Endothelial cell of umbilical vein (primary cell): ENCODE results near the gene ABCB9. TPM values are rescaled to one million over a fixed set of nuclear protein-coding genes. Genes with fewer than 3 reads are reported as not detected.

Experiments used
- BruUV-seq: library from RNA; stranded (reverse); fragments of 400-500 nt; replicated peaks from 2 replicates; lab custom pipeline; 2021; lab: Mats Ljungman, UMichigan
- CTCF ChIA-PET: fragments of 300-600, 350-600 bp; sonication (Branson Sonifier 250); formaldehyde crosslinking; loops from one replicate; lab custom pipeline; 2021; ENCODE audit warnings: antibody characterized with exemption, inconsistent platforms; lab: Charles Lee
- POLR2A ChIA-PET: fragments of 300-600, 350-600 bp; sonication (Branson Sonifier 250); formaldehyde crosslinking; loops from one replicate; lab custom pipeline; 2021; ENCODE audit warnings: antibody characterized with exemption, inconsistent platforms; lab: Charles Lee
- DNase-seq: peaks from one replicate; pipeline ENCODE4 v3.0.0-alpha.2; 2011; ENCODE audit warnings: low read depth, low spot score
- FAIRE-seq: peaks from 2 replicates; lab custom pipeline; 2011; peaks lifted over from hg19 to GRCh38; lab: Jason Lieb, UNC
- H2AFZ ChIP-seq: 2 replicates; pipeline ENCODE4 v1.6.0; 2012; ENCODE audit warnings: low read depth, low read length, control low read depth, inconsistent platforms
- H3K27ac ChIP-seq: 2 replicates; pipeline ENCODE4 v1.5.1; 2011; ENCODE audit warnings: low read depth, mild to moderate bottlenecking, control low read depth, low read length, moderate library complexity; ENCODE audit not compliant: insufficient read depth
- H3K27me3 ChIP-seq, 2 experiments: 2 replicates each; pipeline versions ENCODE4 v1.6.0 to v1.6.1; 2011; ENCODE audit warnings: low read length in 2 of 2, mixed read lengths in 1 of 2; ENCODE audit not compliant: control insufficient read depth in 2 of 2, insufficient read depth in 2 of 2
- H3K36me3 ChIP-seq, 2 experiments: 2 replicates in 1 of 2; 3 replicates in 1 of 2; pipeline ENCODE4 v1.5.1; 2011; ENCODE audit warnings: low read length in 2 of 2, mild to moderate bottlenecking in 1 of 2, moderate library complexity in 1 of 2; ENCODE audit not compliant: control insufficient read depth in 2 of 2, insufficient read depth in 2 of 2; ENCODE audit errors: extremely low read depth in 1 of 2
- H3K4me1 ChIP-seq: 3 replicates; pipeline ENCODE4 v1.5.1; 2011; ENCODE audit warnings: mild to moderate bottlenecking, low read length; ENCODE audit not compliant: control insufficient read depth, insufficient read depth; ENCODE audit errors: extremely low read depth
- H3K4me2 ChIP-seq: 2 replicates; pipeline ENCODE4 v1.6.1; 2011; ENCODE audit warnings: low read length, control low read depth, mixed read lengths; ENCODE audit not compliant: insufficient read depth
- H3K4me3 ChIP-seq, 3 experiments: fragments of 200-600 bp in 1 of 3; sonication (generic), shearing (Covaris generic) in 1 of 3; replicated peaks in 1 of 3; 2 replicates each; pipeline ENCODE4 v1.5.1; 2011 to 2016; ENCODE audit warnings: control low read depth in 3 of 3, low read length in 3 of 3, mild to moderate bottlenecking in 2 of 3, inconsistent platforms in 1 of 3, low read depth in 1 of 3, moderate library complexity in 1 of 3; ENCODE audit not compliant: insufficient read depth in 1 of 3
- H3K79me2 ChIP-seq: 2 replicates; pipeline ENCODE4 v1.6.0; 2012; ENCODE audit warnings: low read length, inconsistent platforms; ENCODE audit not compliant: control insufficient read depth, insufficient read depth
- H3K9ac ChIP-seq: replicated peaks from 2 replicates; pipeline ENCODE3; 2011; ENCODE audit warnings: low read length, control low read depth; ENCODE audit not compliant: insufficient read depth; ENCODE audit errors: extremely low read depth
- H3K9me1 ChIP-seq: replicated peaks from 3 replicates; pipeline ENCODE4 v1.6.0; 2011; ENCODE audit warnings: mild to moderate bottlenecking, low read length; ENCODE audit not compliant: control insufficient read depth, insufficient read depth; ENCODE audit errors: extremely low read depth
- H3K9me3 ChIP-seq: replicated peaks from 2 replicates; pipeline ENCODE4 v1.5.1; 2012; ENCODE audit warnings: low read length, inconsistent platforms; ENCODE audit not compliant: control insufficient read depth, insufficient read depth
- H4K20me1 ChIP-seq: replicated peaks from 2 replicates; pipeline ENCODE3; 2011; ENCODE audit warnings: mild to moderate bottlenecking, low read length; ENCODE audit not compliant: control insufficient read depth, insufficient read depth; ENCODE audit errors: extremely low read depth
- EZH2 ChIP-seq: IDR thresholded peaks from 2 replicates; pipeline ENCODE4 v1.6.1; 2012; ENCODE audit warnings: borderline replicate concordance, low read depth, mild to moderate bottlenecking, moderate library complexity, low read length, inconsistent platforms; ENCODE audit not compliant: severe bottlenecking
- FOS ChIP-seq: IDR thresholded peaks from 2 replicates; pipeline ENCODE4 v1.6.1; 2011; ENCODE audit warnings: mild to moderate bottlenecking, low read length, moderate library complexity, borderline replicate concordance; ENCODE audit not compliant: insufficient read depth
- GATA2 ChIP-seq: IDR thresholded peaks from 2 replicates; pipeline ENCODE4 v1.7.0; 2011; ENCODE audit warnings: low read depth, mild to moderate bottlenecking, moderate library complexity, mixed read lengths, low read length; ENCODE audit not compliant: insufficient read length, insufficient read depth
- JUN ChIP-seq: IDR thresholded peaks from 2 replicates; pipeline ENCODE4 v1.6.1; 2011; ENCODE audit warnings: borderline replicate concordance, low read depth; ENCODE audit not compliant: insufficient read length, insufficient read depth
- MYC ChIP-seq: IDR thresholded peaks from one replicate; pipeline ENCODE4 v1.6.1; 2011; ENCODE audit warnings: mild to moderate bottlenecking, low read depth, low read length
- POLR2A ChIP-seq: IDR thresholded peaks from 2 replicates; pipeline ENCODE4 v1.6.1; 2012; ENCODE audit warnings: low read depth, mild to moderate bottlenecking, control low read depth, low read length
- POLR2AphosphoS5 ChIP-seq: IDR thresholded peaks from 2 replicates; pipeline ENCODE4 v1.6.1; 2012; ENCODE audit warnings: low read depth, mild to moderate bottlenecking, control low read depth, low read length, moderate library complexity; ENCODE audit not compliant: insufficient read depth
- dilution Hi-C: fragments of 300-500 bp; cut with MboI; formaldehyde crosslinking; loops from one replicate; pipeline ENCODE4 v1.15.0; 2019; ENCODE audit warnings: low sequenced_read_pairs; ENCODE audit not compliant: extremely low pct_ligation_motif_present
- intact Hi-C: fragments of 100-400 bp; cut with micrococcal nuclease; formaldehyde crosslinking; loops from one replicate; pipeline ENCODE4 v1.10.0; 2022
- polyA plus RNA-seq, 4 experiments: library from polyadenylated mRNA; depleted of rRNA in 3 of 4; stranded (reverse) in 3 of 4; unstranded in 1 of 4; fragments of >200 nt; gene quantifications; 2 replicates each; pipeline versions ENCODE4 v1.2.1 to v1.2.3, GENCODE V29; 2011 to 2012; ENCODE audit warnings: missing spikeins in 1 of 4
- total RNA-seq: library from RNA; stranded (reverse); gene quantifications from 2 replicates; pipeline ENCODE4 v1.2.3, GENCODE V29; 2021
- TF ChIP-seq, protein P1 (sequence below), 2 donors: IDR thresholded peaks; 1 replicate in 1 of 2; 2 replicates in 1 of 2; pipeline ENCODE4 v1.5.1; 2011; ENCODE audit warnings: low read length in 2 of 2, mild to moderate bottlenecking in 2 of 2, moderate library complexity in 2 of 2, control low read depth in 1 of 2, inconsistent platforms in 1 of 2, low read depth in 1 of 2; ENCODE audit not compliant: insufficient read depth in 1 of 2; ENCODE audit errors: extremely low read depth in 1 of 2
- TF ChIP-seq, protein P2 (sequence below): IDR thresholded peaks from 2 replicates; pipeline ENCODE4 v1.6.1; 2011; ENCODE audit not compliant: insufficient read depth, insufficient read length

The ABCB9 gene
- total and polyA plus RNA-seq, 2 donors (not counting 3 experiments of a cell fraction or from before 2014, with no cell fraction given), result 11.7 to 16.9 TPM

DNA sequence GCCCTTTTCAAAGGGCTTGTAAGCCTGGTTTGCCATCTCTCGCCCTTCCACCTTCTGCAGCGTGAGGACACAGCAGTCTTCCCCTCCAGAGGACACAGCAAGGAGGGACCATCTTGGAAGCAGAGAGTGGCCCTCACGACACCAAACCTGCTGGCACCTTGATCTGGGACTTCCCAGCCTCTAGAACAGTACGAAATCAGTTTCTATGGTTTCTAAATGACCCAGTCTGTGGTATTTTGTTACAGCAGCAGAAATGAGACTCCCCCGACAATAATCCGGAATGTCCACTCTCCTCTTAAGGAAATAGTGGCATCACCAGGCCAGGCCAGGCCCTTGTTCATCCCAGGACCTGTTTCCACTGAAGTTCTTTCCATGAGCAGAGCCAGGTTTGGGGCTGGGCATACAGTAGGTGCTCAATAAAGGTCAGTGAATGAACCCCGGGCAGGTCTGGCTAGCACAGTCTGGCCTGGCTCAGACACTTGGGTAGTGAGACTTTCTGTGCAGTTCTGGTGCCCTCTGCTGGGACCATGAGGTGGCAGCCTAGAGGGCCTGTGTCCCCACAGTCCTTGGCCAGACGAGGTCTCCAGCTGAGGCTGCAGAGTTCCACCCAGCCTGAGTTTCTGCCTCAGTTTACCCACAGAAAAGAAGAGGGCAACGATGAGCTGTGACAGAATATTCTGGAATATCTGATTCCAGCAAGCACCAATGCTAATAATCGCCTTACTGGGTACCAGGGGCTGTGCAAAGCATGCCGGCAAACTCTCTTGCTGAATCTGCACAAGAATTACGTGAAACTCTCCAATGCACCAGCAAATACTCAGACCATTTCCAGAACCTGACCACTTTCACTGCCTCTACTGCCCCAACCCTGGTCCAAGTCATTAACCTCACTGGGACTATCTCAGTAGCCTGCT is 14.0 kb downstream of the ABCB9 start:
- no peak for TF ChIP-seq FOS
- TF ChIP-seq, protein P1, sequence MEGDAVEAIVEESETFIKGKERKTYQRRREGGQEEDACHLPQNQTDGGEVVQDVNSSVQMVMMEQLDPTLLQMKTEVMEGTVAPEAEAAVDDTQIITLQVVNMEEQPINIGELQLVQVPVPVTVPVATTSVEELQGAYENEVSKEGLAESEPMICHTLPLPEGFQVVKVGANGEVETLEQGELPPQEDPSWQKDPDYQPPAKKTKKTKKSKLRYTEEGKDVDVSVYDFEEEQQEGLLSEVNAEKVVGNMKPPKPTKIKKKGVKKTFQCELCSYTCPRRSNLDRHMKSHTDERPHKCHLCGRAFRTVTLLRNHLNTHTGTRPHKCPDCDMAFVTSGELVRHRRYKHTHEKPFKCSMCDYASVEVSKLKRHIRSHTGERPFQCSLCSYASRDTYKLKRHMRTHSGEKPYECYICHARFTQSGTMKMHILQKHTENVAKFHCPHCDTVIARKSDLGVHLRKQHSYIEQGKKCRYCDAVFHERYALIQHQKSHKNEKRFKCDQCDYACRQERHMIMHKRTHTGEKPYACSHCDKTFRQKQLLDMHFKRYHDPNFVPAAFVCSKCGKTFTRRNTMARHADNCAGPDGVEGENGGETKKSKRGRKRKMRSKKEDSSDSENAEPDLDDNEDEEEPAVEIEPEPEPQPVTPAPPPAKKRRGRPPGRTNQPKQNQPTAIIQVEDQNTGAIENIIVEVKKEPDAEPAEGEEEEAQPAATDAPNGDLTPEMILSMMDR (IDR thresholded peaks at IDR 0.05; ENCODE audit: extremely low read depth in 1 of 2, insufficient read depth in 1 of 2, low read depth in 1 of 2, low read length in 2 of 2), result peak; percentile 91 to 92
- H2AFZ ChIP-seq, result no peak overlapping the region
- H3K36me3 ChIP-seq, result no peaks in the 10 kb centered on the region
- intact Hi-C loops, result loop anchor here (1.0 to 2.0 kb wide), 6 partner anchors 81 to 313 kb away; partner anchors contain the start of gene CCDC62
- H3K9ac ChIP-seq, result no peak overlapping the region
- no peaks in the 10 kb centered on the region for H3K27me3 ChIP-seq
- no peak overlapping the region for H3K4me2 ChIP-seq
- no peaks in the 10 kb centered on the region for H3K79me2 ChIP-seq
- FAIRE-seq (peak; percentile 91), DNase-seq (peak; percentile 72)
- H3K27ac ChIP-seq, result peak overlapping the region; percentile 51
- H4K20me1 ChIP-seq, result no peaks in the 10 kb centered on the region
- CTCF ChIA-PET, result interaction anchor here (0.6 to 19.1 kb wide), 20 partner anchors 28 to 315 kb away, joined by 3 to 200 read pairs (median 4); partner anchors contain the start of genes ARL6IP4 and HIP1R
- POLR2A ChIA-PET, result no interaction called here
- H3K4me3 ChIP-seq, result no peak overlapping the region
- BruUV-seq, result no TSS peak
- H3K9me3 ChIP-seq, result no peaks in the 10 kb centered on the region
- peaks cover 18% of the 10 kb centered on the region for H3K4me1 ChIP-seq
- no peaks in the 10 kb centered on the region for H3K9me1 ChIP-seq
- dilution Hi-C loops, result no loop called here

DNA sequence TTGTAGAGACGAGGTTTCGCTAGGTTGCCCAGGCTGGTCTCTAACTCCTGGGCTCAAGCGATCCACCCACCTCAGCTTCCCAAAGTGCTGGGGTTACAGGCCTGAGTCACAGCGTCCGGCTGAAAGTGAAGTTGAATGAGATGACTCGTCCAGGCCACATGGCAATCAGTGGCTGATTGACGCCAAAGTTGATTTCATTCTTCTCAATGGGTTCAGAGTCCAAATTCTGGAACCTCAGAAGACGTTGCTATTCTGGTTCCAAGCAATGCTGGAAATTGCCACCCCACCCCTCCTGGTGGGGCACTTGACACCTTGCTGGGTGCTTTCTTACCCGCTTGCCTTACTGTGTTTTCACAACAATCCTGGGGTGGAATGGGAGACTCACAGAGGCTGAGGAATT is 14.9 kb downstream of the ABCB9 start:
- BruUV-seq, result no TSS peak
- no peak overlapping the region for H3K4me2 ChIP-seq
- no peaks in the 10 kb centered on the region for H4K20me1 ChIP-seq
- CTCF ChIA-PET, result interaction anchor here (1.6 to 19.1 kb wide), 7 partner anchors 61 to 287 kb away, joined by 5 to 200 read pairs (median 16); no protein-coding TSS in a partner anchor
- no peak for TF ChIP-seq EZH2
- TF ChIP-seq, protein P1 (IDR thresholded peaks at IDR 0.05; ENCODE audit: extremely low read depth in 1 of 2, insufficient read depth in 1 of 2, low read depth in 1 of 2, low read length in 2 of 2), result no peak
- TF ChIP-seq POLR2A, result no peak
- peak; percentile 17 for TF ChIP-seq POLR2AphosphoS5
- peak; percentile 51 for TF ChIP-seq MYC
- TF ChIP-seq GATA2, result no peak
- TF ChIP-seq, protein P2, sequence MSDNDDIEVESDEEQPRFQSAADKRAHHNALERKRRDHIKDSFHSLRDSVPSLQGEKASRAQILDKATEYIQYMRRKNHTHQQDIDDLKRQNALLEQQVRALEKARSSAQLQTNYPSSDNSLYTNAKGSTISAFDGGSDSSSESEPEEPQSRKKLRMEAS, result peak; percentile 42
- TF ChIP-seq FOS, result peak; percentile 82
- TF ChIP-seq JUN, result peak; percentile 38
- H3K79me2 ChIP-seq, result no peaks in the 10 kb centered on the region
- no peaks in the 10 kb centered on the region for H3K36me3 ChIP-seq
- dilution Hi-C loops, result no loop called here
- POLR2A ChIA-PET, result no interaction called here
- no peaks in the 10 kb centered on the region for H3K27me3 ChIP-seq
- no peaks in the 10 kb centered on the region for H3K9me3 ChIP-seq
- no peak overlapping the region for H3K4me3 ChIP-seq
- H3K9ac ChIP-seq, result peak overlapping the region; percentile 25
- H2AFZ ChIP-seq, result no peak overlapping the region
- peaks cover 23% of the 10 kb centered on the region for H3K4me1 ChIP-seq
- intact Hi-C loops, result no loop called here
- H3K9me1 ChIP-seq, result no peaks in the 10 kb centered on the region
- peak overlapping the region; percentile 51 for H3K27ac ChIP-seq
- peak; percentile 94 for FAIRE-seq
- DNase-seq, result peak; percentile 56
